PC-3 (cell line): ENCODE measurements around the gene CUL2.

ENCODE experiments used
- EZH2 ChIP-seq: fragments of 300-600 bp; sonication (generic); IDR thresholded peaks from one replicate; pipeline ENCODE4 v1.6.1; 2017; ENCODE audit warnings: antibody characterized with exemption, mild to moderate bottlenecking, low read length; ENCODE audit not compliant: unreplicated experiment
- EZH2phosphoT487 ChIP-seq: fragments of 300-600 bp; sonication (generic); IDR thresholded peaks from 2 replicates; pipeline ENCODE4 v1.6.1; 2018; ENCODE audit warnings: mild to moderate bottlenecking, antibody characterized with exemption, low read length, borderline replicate concordance
- TF ChIP-seq, protein P1 (sequence below): fragments of 300-600 bp; sonication (generic); conservative IDR thresholded peaks from 2 replicates; pipeline ENCODE4 v1.5.1; 2017; ENCODE audit warnings: antibody characterized with exemption, low read depth, mild to moderate bottlenecking, low read length

DNA sequence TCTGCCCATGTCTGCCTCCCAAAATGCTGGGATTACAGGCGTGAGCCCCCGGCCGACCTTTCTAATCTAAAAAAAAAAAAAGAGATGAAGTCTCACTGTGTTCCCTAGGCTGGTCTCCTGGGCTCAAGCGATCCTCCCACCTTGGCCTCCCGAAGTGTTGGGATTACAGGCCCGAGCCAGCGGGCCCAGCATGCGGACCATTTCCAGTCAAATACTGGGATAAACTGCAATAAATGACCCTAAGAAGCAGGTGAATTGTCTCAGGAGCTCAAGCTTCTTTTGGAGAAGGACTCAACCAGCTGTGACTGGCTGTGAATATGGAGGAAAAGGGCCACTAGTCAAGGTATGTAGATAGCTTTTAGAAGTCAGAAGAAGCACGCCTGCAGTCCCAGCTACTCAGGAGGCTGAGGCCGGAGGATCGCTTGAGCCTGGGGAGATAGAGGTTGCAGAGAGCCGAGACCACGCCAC lies 36.0 kb upstream of the CUL2 start:
- TF ChIP-seq EZH2phosphoT487 (no peak), EZH2 (no peak)
- TF ChIP-seq, protein P1, sequence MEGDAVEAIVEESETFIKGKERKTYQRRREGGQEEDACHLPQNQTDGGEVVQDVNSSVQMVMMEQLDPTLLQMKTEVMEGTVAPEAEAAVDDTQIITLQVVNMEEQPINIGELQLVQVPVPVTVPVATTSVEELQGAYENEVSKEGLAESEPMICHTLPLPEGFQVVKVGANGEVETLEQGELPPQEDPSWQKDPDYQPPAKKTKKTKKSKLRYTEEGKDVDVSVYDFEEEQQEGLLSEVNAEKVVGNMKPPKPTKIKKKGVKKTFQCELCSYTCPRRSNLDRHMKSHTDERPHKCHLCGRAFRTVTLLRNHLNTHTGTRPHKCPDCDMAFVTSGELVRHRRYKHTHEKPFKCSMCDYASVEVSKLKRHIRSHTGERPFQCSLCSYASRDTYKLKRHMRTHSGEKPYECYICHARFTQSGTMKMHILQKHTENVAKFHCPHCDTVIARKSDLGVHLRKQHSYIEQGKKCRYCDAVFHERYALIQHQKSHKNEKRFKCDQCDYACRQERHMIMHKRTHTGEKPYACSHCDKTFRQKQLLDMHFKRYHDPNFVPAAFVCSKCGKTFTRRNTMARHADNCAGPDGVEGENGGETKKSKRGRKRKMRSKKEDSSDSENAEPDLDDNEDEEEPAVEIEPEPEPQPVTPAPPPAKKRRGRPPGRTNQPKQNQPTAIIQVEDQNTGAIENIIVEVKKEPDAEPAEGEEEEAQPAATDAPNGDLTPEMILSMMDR: no peak
